Endothelial cell of umbilical vein (primary cell): ENCODE measurements around the gene TBPL1. TPM values are rescaled to one million over a fixed set of nuclear protein-coding genes. Genes with fewer than 3 reads are reported as not detected.

ENCODE experiments used
- BruUV-seq: library from RNA; stranded (reverse); fragments of 400-500 nt; replicated peaks from 2 replicates; lab custom pipeline; 2021; lab: Mats Ljungman, UMichigan
- CTCF ChIA-PET: fragments of 300-600, 350-600 bp; sonication (Branson Sonifier 250); formaldehyde crosslinking; loops from one replicate; lab custom pipeline; 2021; ENCODE audit warnings: antibody characterized with exemption, inconsistent platforms; lab: Charles Lee
- POLR2A ChIA-PET: fragments of 300-600, 350-600 bp; sonication (Branson Sonifier 250); formaldehyde crosslinking; loops from one replicate; lab custom pipeline; 2021; ENCODE audit warnings: antibody characterized with exemption, inconsistent platforms; lab: Charles Lee
- DNase-seq: peaks from one replicate; pipeline ENCODE4 v3.0.0-alpha.2; 2011; ENCODE audit warnings: low read depth, low spot score
- FAIRE-seq: peaks from 2 replicates; lab custom pipeline; 2011; peaks lifted over from hg19 to GRCh38; lab: Jason Lieb, UNC
- H2AFZ ChIP-seq: 2 replicates; pipeline ENCODE4 v1.6.0; 2012; ENCODE audit warnings: low read depth, low read length, control low read depth, inconsistent platforms
- H3K27ac ChIP-seq: 2 replicates; pipeline ENCODE4 v1.5.1; 2011; ENCODE audit warnings: low read depth, mild to moderate bottlenecking, control low read depth, low read length, moderate library complexity; ENCODE audit not compliant: insufficient read depth
- H3K27me3 ChIP-seq, 2 experiments: 2 replicates each; pipeline versions ENCODE4 v1.6.0 to v1.6.1; 2011; ENCODE audit warnings: low read length in 2 of 2, mixed read lengths in 1 of 2; ENCODE audit not compliant: control insufficient read depth in 2 of 2, insufficient read depth in 2 of 2
- H3K36me3 ChIP-seq, 2 experiments: 2 replicates in 1 of 2; 3 replicates in 1 of 2; pipeline ENCODE4 v1.5.1; 2011; ENCODE audit warnings: low read length in 2 of 2, mild to moderate bottlenecking in 1 of 2, moderate library complexity in 1 of 2; ENCODE audit not compliant: control insufficient read depth in 2 of 2, insufficient read depth in 2 of 2; ENCODE audit errors: extremely low read depth in 1 of 2
- H3K4me1 ChIP-seq: 3 replicates; pipeline ENCODE4 v1.5.1; 2011; ENCODE audit warnings: mild to moderate bottlenecking, low read length; ENCODE audit not compliant: control insufficient read depth, insufficient read depth; ENCODE audit errors: extremely low read depth
- H3K4me2 ChIP-seq: 2 replicates; pipeline ENCODE4 v1.6.1; 2011; ENCODE audit warnings: low read length, control low read depth, mixed read lengths; ENCODE audit not compliant: insufficient read depth
- H3K4me3 ChIP-seq, 3 experiments: fragments of 200-600 bp in 1 of 3; sonication (generic), shearing (Covaris generic) in 1 of 3; replicated peaks in 1 of 3; 2 replicates each; pipeline ENCODE4 v1.5.1; 2011 to 2016; ENCODE audit warnings: control low read depth in 3 of 3, low read length in 3 of 3, mild to moderate bottlenecking in 2 of 3, inconsistent platforms in 1 of 3, low read depth in 1 of 3, moderate library complexity in 1 of 3; ENCODE audit not compliant: insufficient read depth in 1 of 3
- H3K79me2 ChIP-seq: 2 replicates; pipeline ENCODE4 v1.6.0; 2012; ENCODE audit warnings: low read length, inconsistent platforms; ENCODE audit not compliant: control insufficient read depth, insufficient read depth
- H3K9ac ChIP-seq: replicated peaks from 2 replicates; pipeline ENCODE3; 2011; ENCODE audit warnings: low read length, control low read depth; ENCODE audit not compliant: insufficient read depth; ENCODE audit errors: extremely low read depth
- H3K9me1 ChIP-seq: replicated peaks from 3 replicates; pipeline ENCODE4 v1.6.0; 2011; ENCODE audit warnings: mild to moderate bottlenecking, low read length; ENCODE audit not compliant: control insufficient read depth, insufficient read depth; ENCODE audit errors: extremely low read depth
- H3K9me3 ChIP-seq: replicated peaks from 2 replicates; pipeline ENCODE4 v1.5.1; 2012; ENCODE audit warnings: low read length, inconsistent platforms; ENCODE audit not compliant: control insufficient read depth, insufficient read depth
- H4K20me1 ChIP-seq: replicated peaks from 2 replicates; pipeline ENCODE3; 2011; ENCODE audit warnings: mild to moderate bottlenecking, low read length; ENCODE audit not compliant: control insufficient read depth, insufficient read depth; ENCODE audit errors: extremely low read depth
- CTCF ChIP-seq, 2 donors: IDR thresholded peaks; 1 replicate in 1 of 2; 2 replicates in 1 of 2; pipeline ENCODE4 v1.5.1; 2011; ENCODE audit warnings: low read length in 2 of 2, mild to moderate bottlenecking in 2 of 2, moderate library complexity in 2 of 2, control low read depth in 1 of 2, inconsistent platforms in 1 of 2, low read depth in 1 of 2; ENCODE audit not compliant: insufficient read depth in 1 of 2; ENCODE audit errors: extremely low read depth in 1 of 2
- EZH2 ChIP-seq: IDR thresholded peaks from 2 replicates; pipeline ENCODE4 v1.6.1; 2012; ENCODE audit warnings: borderline replicate concordance, low read depth, mild to moderate bottlenecking, moderate library complexity, low read length, inconsistent platforms; ENCODE audit not compliant: severe bottlenecking
- FOS ChIP-seq: IDR thresholded peaks from 2 replicates; pipeline ENCODE4 v1.6.1; 2011; ENCODE audit warnings: mild to moderate bottlenecking, low read length, moderate library complexity, borderline replicate concordance; ENCODE audit not compliant: insufficient read depth
- GATA2 ChIP-seq: IDR thresholded peaks from 2 replicates; pipeline ENCODE4 v1.7.0; 2011; ENCODE audit warnings: low read depth, mild to moderate bottlenecking, moderate library complexity, mixed read lengths, low read length; ENCODE audit not compliant: insufficient read length, insufficient read depth
- JUN ChIP-seq: IDR thresholded peaks from 2 replicates; pipeline ENCODE4 v1.6.1; 2011; ENCODE audit warnings: borderline replicate concordance, low read depth; ENCODE audit not compliant: insufficient read length, insufficient read depth
- MYC ChIP-seq: IDR thresholded peaks from one replicate; pipeline ENCODE4 v1.6.1; 2011; ENCODE audit warnings: mild to moderate bottlenecking, low read depth, low read length
- POLR2A ChIP-seq: IDR thresholded peaks from 2 replicates; pipeline ENCODE4 v1.6.1; 2012; ENCODE audit warnings: low read depth, mild to moderate bottlenecking, control low read depth, low read length
- POLR2AphosphoS5 ChIP-seq: IDR thresholded peaks from 2 replicates; pipeline ENCODE4 v1.6.1; 2012; ENCODE audit warnings: low read depth, mild to moderate bottlenecking, control low read depth, low read length, moderate library complexity; ENCODE audit not compliant: insufficient read depth
- dilution Hi-C: fragments of 300-500 bp; cut with MboI; formaldehyde crosslinking; loops from one replicate; pipeline ENCODE4 v1.15.0; 2019; ENCODE audit warnings: low sequenced_read_pairs; ENCODE audit not compliant: extremely low pct_ligation_motif_present
- intact Hi-C: fragments of 100-400 bp; cut with micrococcal nuclease; formaldehyde crosslinking; loops from one replicate; pipeline ENCODE4 v1.10.0; 2022
- polyA plus RNA-seq, 4 experiments: library from polyadenylated mRNA; depleted of rRNA in 3 of 4; stranded (reverse) in 3 of 4; unstranded in 1 of 4; fragments of >200 nt; gene quantifications; 2 replicates each; pipeline versions ENCODE4 v1.2.1 to v1.2.3, GENCODE V29; 2011 to 2012; ENCODE audit warnings: missing spikeins in 1 of 4
- total RNA-seq: library from RNA; stranded (reverse); gene quantifications from 2 replicates; pipeline ENCODE4 v1.2.3, GENCODE V29; 2021
- TF ChIP-seq, protein P1 (sequence below): IDR thresholded peaks from 2 replicates; pipeline ENCODE4 v1.6.1; 2011; ENCODE audit not compliant: insufficient read depth, insufficient read length

TBPL1 gene
- total and polyA plus RNA-seq, 2 donors (not counting 3 experiments of a cell fraction or from before 2014, with no cell fraction given), result 19.6 to 31.2 TPM

DNA sequence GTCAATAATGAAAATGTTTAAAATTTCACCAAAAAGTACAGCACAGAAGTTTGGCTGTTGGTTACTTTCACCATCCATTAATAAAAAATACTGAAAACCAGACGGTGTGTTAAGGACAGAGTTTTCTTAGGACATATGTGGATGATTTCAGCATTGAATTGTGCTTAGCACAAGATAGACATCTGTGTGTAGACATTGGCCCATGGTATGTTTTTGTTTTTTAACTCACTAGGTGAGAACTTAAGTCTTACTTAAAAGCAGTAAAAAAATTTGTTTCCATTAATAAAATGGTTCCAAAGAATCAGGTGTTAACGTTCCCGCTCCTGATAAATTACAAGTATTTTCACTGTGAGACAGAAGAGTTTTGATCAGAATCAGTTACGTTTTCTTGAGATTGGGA is 4.2 kb downstream of the TBPL1 start:
- H3K27me3 ChIP-seq, result no peaks in the 10 kb centered on the region
- TF ChIP-seq FOS (no peak), MYC (no peak), EZH2 (no peak), POLR2AphosphoS5 (no peak), POLR2A (no peak), GATA2 (no peak), JUN (no peak), CTCF (IDR thresholded peaks at IDR 0.05; ENCODE audit: extremely low read depth in 1 of 2, insufficient read depth in 1 of 2, low read depth in 1 of 2, low read length in 2 of 2) (no peak)
- TF ChIP-seq, protein P1, sequence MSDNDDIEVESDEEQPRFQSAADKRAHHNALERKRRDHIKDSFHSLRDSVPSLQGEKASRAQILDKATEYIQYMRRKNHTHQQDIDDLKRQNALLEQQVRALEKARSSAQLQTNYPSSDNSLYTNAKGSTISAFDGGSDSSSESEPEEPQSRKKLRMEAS, result no peak
- no peak overlapping the region for H3K27ac ChIP-seq
- no peaks in the 10 kb centered on the region for H3K9me1 ChIP-seq
- FAIRE-seq (no peak), DNase-seq (no peak)
- no peaks in the 10 kb centered on the region for H3K36me3 ChIP-seq
- H3K4me2 ChIP-seq, result no peak overlapping the region
- dilution Hi-C loops, result no loop called here
- peaks cover 14% of the 10 kb centered on the region for H4K20me1 ChIP-seq
- BruUV-seq, result no TSS peak
- CTCF ChIA-PET, result interaction anchor here (1.0 to 1.9 kb wide), 3 partner anchors 106 to 140 kb away, joined by 3 to 17 read pairs (median 9); no protein-coding TSS in a partner anchor
- POLR2A ChIA-PET, result no interaction called here
- peaks cover 82% of the 10 kb centered on the region for H3K79me2 ChIP-seq
- no peak overlapping the region for H3K4me3 ChIP-seq
- no peak overlapping the region for H2AFZ ChIP-seq
- intact Hi-C loops, result no loop called here
- no peaks in the 10 kb centered on the region for H3K9me3 ChIP-seq
- no peak overlapping the region for H3K9ac ChIP-seq
- H3K4me1 ChIP-seq, result peaks cover 21% of the 10 kb centered on the region
